RWPE2 (cell line): ENCODE measurements around the gene GLDN.
A peak's percentile ranks its signal among the peaks of the same experiment; 100 is the strongest.

ENCODE experiments used
- ATAC-seq: fragments of 200-7000 bp; cut with Tn5 transposase; 3 replicates; pipeline ENCODE4 v1.9.1; 2021; ENCODE audit warnings: low read depth
- DNase-seq: peaks from one replicate; pipeline ENCODE4 v3.0.0-alpha.2; 2020; ENCODE audit warnings: low spot score
- H3K27ac ChIP-seq: fragments of 450-650 bp; 2 replicates; pipeline ENCODE4 v1.5.1; 2017; ENCODE audit warnings: mild to moderate bottlenecking; ENCODE audit not compliant: poor library complexity, severe bottlenecking
- H3K27me3 ChIP-seq: fragments of 250-450 bp; sonication (Bioruptor Pico); 2 replicates; pipeline ENCODE4 v1.5.1; 2021; ENCODE audit warnings: mild to moderate bottlenecking, moderate library complexity; ENCODE audit not compliant: insufficient read depth, poor library complexity, severe bottlenecking
- H3K36me3 ChIP-seq: fragments of 250-450 bp; sonication (Bioruptor Pico); 2 replicates; pipeline ENCODE4 v1.5.1; 2020; ENCODE audit warnings: low read depth, mild to moderate bottlenecking, moderate library complexity
- H3K4me1 ChIP-seq: fragments of 250-450 bp; sonication (Bioruptor Pico); 2 replicates; pipeline ENCODE4 v1.5.1; 2021; ENCODE audit warnings: mild to moderate bottlenecking, moderate library complexity; ENCODE audit not compliant: insufficient read depth, poor library complexity, severe bottlenecking
- H3K4me3 ChIP-seq: fragments of 250-450 bp; sonication (Bioruptor Pico); 2 replicates; pipeline ENCODE4 v1.5.1; 2021; ENCODE audit warnings: mild to moderate bottlenecking, moderate library complexity; ENCODE audit not compliant: severe bottlenecking
- H3K9me3 ChIP-seq: fragments of 250-450 bp; sonication (Bioruptor Pico); 2 replicates; pipeline ENCODE4 v1.5.1; 2021; ENCODE audit warnings: mild to moderate bottlenecking, moderate library complexity; ENCODE audit not compliant: severe bottlenecking
- CTCF ChIP-seq: fragments of 450-650 bp; IDR thresholded peaks from one replicate; pipeline ENCODE4 v1.5.1; 2017; ENCODE audit warnings: mild to moderate bottlenecking, moderate library complexity; ENCODE audit not compliant: poor library complexity, severe bottlenecking

The GLDN gene

GRCh38 chr15:51448622-51449399 lies 107.4 kb downstream of the GLDN start:
- Histone ChIP-seq H3K4me1 (peaks cover 20% of the 10 kb centered on the region), H3K36me3 (peaks cover 26% of the 10 kb centered on the region), H3K4me3 (no peak overlapping the region), H3K9me3 (no peaks in the 10 kb centered on the region), H3K27ac (peak overlapping the region; percentile 54), H3K27me3 (no peaks in the 10 kb centered on the region)
- no peak for ATAC-seq
- TF ChIP-seq CTCF = no peak
- DNase-seq = no peak

GRCh38 chr15:51450001-51450400 lies 108.5 kb downstream of the GLDN start:
- H3K27me3 ChIP-seq = no peaks in the 10 kb centered on the region
- no peak overlapping the region for H3K4me3 ChIP-seq
- DNase-seq (peak; percentile 86), ATAC-seq (peak; percentile 99)
- peaks cover 27% of the 10 kb centered on the region for H3K36me3 ChIP-seq
- peak overlapping the region; percentile 54 for H3K27ac ChIP-seq
- H3K9me3 ChIP-seq = no peaks in the 10 kb centered on the region
- no peak for TF ChIP-seq CTCF
- H3K4me1 ChIP-seq = peaks cover 20% of the 10 kb centered on the region
